SKM-1 treated with dmso at 0.1 percent for 144 hours (cell line): ENCODE measurements around the gene BTBD16.

Source experiments
- DNase-seq: peaks from one replicate; lab custom pipeline; 2025; ENCODE audit not compliant: unreplicated experiment; lab: John Stamatoyannopoulos, UW

Gene BTBD16

GRCh38 chr10:122293156-122293960 is 22.3 kb downstream of the BTBD16 start:
- DNase-seq: no peak

- DNase-seq: no peak
Measured at GRCh38 chr10:122293961-122294380, 22.9 kb downstream of the BTBD16 start.

- DNase-seq: no peak
Measured at GRCh38 chr10:122294511-122295450, 23.7 kb downstream of the BTBD16 start.

- no peak for DNase-seq
Measured at GRCh38 chr10:122295451-122295809, 24.3 kb downstream of the BTBD16 start.

- no peak for DNase-seq
Measured at GRCh38 chr10:122296363-122297120, 25.4 kb downstream of the BTBD16 start.

DNA sequence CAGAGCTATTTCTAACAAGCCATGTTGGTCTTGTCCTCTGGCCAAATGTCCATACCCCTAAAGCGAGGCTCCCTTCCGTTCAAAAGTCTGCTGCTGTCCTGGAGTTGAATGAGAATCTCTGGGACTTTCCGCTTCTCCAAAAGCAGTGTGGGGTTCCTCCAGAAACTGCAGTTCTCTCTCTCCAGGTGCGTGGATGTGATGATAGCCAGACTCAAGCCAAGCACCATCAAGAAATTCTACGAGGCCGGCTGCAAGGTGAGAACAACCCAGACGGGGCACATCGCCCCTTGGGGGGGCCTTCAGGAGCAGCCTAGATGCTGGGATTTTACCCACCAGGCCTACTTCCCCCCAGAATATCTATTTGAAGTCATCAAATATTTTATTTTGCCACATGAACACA is 26.5 kb downstream of the BTBD16 start:
- DNase-seq: no peak

GRCh38 chr10:122298206-122298597 is 27.1 kb downstream of the BTBD16 start:
- DNase-seq: no peak

GRCh38 chr10:122298598-122299301 is 27.7 kb downstream of the BTBD16 start:
- peak; percentile 54 for DNase-seq

DNA sequence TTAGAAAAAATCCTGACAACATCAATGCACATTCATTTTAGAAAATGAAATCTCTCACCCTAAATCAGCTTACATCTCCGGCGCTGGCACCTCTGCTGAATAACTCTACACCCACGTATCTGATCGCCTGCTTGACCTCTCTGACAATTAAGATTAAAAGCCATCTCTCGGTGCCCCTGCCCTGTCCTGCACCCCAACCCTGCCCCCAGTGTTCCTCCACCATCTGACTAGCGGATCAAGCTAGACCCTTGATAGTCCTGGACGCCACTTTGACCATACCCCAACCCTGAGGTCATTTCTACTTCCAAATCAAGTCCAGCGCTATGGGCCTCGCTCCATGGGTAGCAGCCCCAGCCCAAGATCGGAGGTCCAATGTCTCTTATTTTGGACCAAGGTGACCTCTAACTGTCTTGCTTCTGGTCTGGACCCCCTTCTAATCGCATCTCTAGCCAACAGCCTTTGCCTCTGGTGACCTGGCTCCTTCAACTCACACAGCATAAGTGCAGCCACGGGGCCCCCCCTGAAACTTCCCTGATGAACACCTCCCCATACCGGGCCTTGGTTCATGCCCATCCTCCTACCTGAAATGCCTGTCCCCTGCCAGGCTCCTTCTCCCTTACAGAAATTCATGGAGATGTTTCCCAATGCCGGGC is 28.5 kb downstream of the BTBD16 start:
- DNase-seq: no peak

- no peak for DNase-seq
Measured at GRCh38 chr10:122301055-122301810, 30.1 kb downstream of the BTBD16 start.

GRCh38 chr10:122301811-122302115 is 30.7 kb downstream of the BTBD16 start:
- no peak for DNase-seq

DNA sequence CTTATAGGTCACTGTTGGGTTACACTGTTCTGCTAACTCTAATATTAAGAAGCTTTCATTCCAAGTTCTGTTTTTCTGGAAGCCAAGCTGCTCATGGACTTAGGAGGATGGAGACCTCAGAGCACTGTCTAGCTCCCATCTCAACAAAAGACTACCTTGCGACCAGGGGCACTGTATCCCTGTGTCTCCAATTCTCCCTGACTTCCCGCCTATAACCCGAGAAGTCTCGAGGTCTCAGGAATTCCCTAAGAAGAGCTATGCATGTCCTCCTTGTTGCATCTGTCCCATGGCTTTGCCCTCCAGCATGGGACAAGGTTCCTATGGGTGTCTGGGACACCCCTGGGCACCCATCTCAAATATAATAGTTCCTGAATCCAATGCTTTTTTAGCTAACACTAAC is 31.2 kb downstream of the BTBD16 start:
- DNase-seq: no peak

DNA sequence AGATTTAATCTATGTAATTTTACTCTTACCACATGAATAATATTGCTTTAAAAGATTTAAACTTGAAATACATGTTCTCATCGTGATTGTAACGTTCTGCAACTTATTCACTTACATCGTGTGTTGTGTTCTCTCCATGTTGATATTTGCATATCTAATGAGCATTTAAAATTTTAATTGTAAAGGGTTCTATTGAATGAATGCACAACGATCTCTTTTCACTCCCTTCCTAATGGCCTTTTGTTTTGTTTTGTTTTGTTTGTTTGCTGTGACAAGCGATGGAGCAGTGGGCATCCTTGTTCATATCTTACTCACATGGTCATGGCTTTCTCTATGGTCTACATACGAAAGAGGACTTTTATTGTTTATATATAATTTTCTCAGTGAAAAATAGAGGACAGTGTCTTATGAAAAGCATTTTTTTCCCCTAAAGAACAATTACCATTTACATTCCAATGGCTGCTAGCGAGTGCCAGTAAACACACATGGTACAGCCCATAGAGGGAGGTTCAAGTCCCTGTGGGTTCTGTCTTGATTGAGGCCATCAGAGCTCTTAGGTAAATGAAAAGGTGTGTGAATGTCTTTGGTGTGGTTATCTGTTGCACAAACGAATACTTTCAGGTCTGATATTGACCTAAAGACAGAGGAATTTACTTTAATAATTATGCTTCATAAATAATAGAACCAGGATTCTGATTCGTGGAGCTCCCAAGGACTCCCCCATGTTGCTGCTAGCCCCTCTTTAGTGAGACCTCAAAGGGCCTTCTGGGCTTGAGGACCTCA is 32.4 kb downstream of the BTBD16 start:
- no peak for DNase-seq

GRCh38 chr10:122304054-122304579 is 33.0 kb downstream of the BTBD16 start:
- DNase-seq: no peak

DNA sequence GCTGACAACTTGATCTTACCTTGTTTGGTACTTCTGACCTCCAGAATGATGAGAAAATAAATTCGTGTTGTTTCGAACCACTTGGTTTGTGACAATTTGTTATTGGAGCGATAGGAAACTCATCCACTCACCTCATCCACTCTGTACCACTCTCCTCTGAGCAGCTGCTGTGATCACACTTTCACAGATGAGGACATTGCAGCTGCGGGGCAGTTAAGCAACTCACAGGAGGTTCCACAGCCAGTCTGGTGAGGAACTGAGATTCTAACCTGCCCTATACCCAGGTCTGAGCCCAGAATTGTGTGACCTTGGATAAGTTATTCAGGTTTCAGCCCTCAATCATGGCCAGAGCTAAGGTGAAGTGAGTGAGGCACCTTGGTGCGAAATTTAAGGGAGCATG is 35.2 kb downstream of the BTBD16 start:
- DNase-seq: no peak

DNA sequence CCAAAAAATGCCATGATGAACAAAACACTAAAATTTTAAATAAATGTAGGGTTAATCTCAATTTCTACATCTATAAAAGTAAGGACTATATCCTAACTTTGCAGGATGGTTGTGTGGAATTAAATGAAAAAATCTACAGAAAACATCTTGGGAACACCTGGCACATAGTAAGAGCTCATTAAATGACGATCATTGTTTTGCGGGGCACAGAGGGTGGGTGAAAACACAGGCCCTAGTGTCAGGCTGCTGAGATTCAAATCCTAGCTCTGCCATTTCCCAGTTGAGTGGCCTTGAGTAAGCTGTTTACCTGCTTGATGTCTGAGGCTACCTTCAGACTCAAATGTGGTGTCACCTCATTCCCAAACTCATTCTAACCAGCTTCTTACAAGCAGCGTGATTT is 35.6 kb downstream of the BTBD16 start:
- DNase-seq: no peak

- DNase-seq: no peak
Measured at GRCh38 chr10:122307669-122308416, 36.7 kb downstream of the BTBD16 start.
